GM21360 (cell line): Measurements from ENCODE around the gene ATP2B1.
A peak's percentile ranks its signal among the peaks of the same experiment; 100 is the strongest.

Experiments used
- ATAC-seq: cut with Tn5 transposase; IDR thresholded peaks from one replicate; pipeline ENCODE4 v1.9.1; 2021; ENCODE audit warnings: mild to moderate bottlenecking, moderate library complexity; ENCODE audit not compliant: unreplicated experiment

Gene ATP2B1

GRCh38 chr12:89662623-89663022 is 46.0 kb downstream of the ATP2B1 start:
- no peak for ATAC-seq

- ATAC-seq = peak; percentile 36
Observed at GRCh38 chr12:89661706-89662330, 46.8 kb downstream of the ATP2B1 start.

GRCh38 chr12:89657739-89658138 is 50.9 kb downstream of the ATP2B1 start:
- no peak for ATAC-seq

GRCh38 chr12:89657066-89657465 is 51.6 kb downstream of the ATP2B1 start:
- no peak for ATAC-seq

- ATAC-seq = no peak
Observed at GRCh38 chr12:89655841-89656240, 52.8 kb downstream of the ATP2B1 start.

- ATAC-seq = no peak
Observed at GRCh38 chr12:89651192-89651591, 57.4 kb downstream of the ATP2B1 start.

- no peak for ATAC-seq
Observed at GRCh38 chr12:89650239-89650638, 58.4 kb downstream of the ATP2B1 start.

GRCh38 chr12:89649820-89650219 is 58.8 kb downstream of the ATP2B1 start:
- ATAC-seq = no peak

GRCh38 chr12:89649139-89649538 is 59.5 kb downstream of the ATP2B1 start:
- ATAC-seq = no peak

- ATAC-seq = no peak
Observed at GRCh38 chr12:89648211-89648930, 60.3 kb downstream of the ATP2B1 start.

- ATAC-seq = no peak
Observed at GRCh38 chr12:89645434-89645833, 63.2 kb downstream of the ATP2B1 start.

- ATAC-seq = no peak
Observed at GRCh38 chr12:89642959-89643358, 65.7 kb downstream of the ATP2B1 start.

GRCh38 chr12:89636776-89637160 is 71.9 kb downstream of the ATP2B1 start:
- no peak for ATAC-seq

- ATAC-seq = no peak
Observed at GRCh38 chr12:89636052-89636775, 72.4 kb downstream of the ATP2B1 start.

GRCh38 chr12:89634508-89634907 is 74.1 kb downstream of the ATP2B1 start:
- ATAC-seq = no peak

GRCh38 chr12:89632778-89633177 is 75.9 kb downstream of the ATP2B1 start:
- ATAC-seq = no peak

GRCh38 chr12:89622115-89622514 is 86.5 kb downstream of the ATP2B1 start:
- no peak for ATAC-seq

GRCh38 chr12:89621521-89621920 is 87.1 kb downstream of the ATP2B1 start:
- ATAC-seq = no peak

- ATAC-seq = no peak
Observed at GRCh38 chr12:89619764-89620163, 88.9 kb downstream of the ATP2B1 start.

- ATAC-seq = no peak
Observed at GRCh38 chr12:89618113-89618862, 90.3 kb downstream of the ATP2B1 start.

- no peak for ATAC-seq
Observed at GRCh38 chr12:89610366-89610765, 98.3 kb downstream of the ATP2B1 start.
